Osteoblast (primary cell): ENCODE results near the gene DRC3. TPM values are rescaled to one million over a fixed set of nuclear protein-coding genes. Genes with fewer than 3 reads are reported as not detected.

Source experiments
- DNase-seq: peaks from one replicate; pipeline ENCODE4 v3.0.0; 2011; ENCODE audit warnings: low spot score, mixed read lengths; ENCODE audit not compliant: insufficient read length; ENCODE audit errors: missing footprints
- H2AFZ ChIP-seq: 2 replicates; pipeline ENCODE4 v1.6.0; 2011; ENCODE audit warnings: mild to moderate bottlenecking, low read length
- H3K27ac ChIP-seq: 2 replicates; pipeline ENCODE4 v1.5.1; 2011; ENCODE audit warnings: mild to moderate bottlenecking, low read depth, low read length, moderate library complexity
- H3K27me3 ChIP-seq: 2 replicates; pipeline ENCODE4 v1.6.0; 2012; ENCODE audit warnings: mild to moderate bottlenecking, control low read depth, inconsistent platforms, low read length, moderate library complexity; ENCODE audit not compliant: insufficient read depth
- H3K36me3 ChIP-seq: 2 replicates; pipeline ENCODE4 v1.5.1; 2011; ENCODE audit warnings: mild to moderate bottlenecking, low read length, control low read depth, moderate library complexity; ENCODE audit not compliant: insufficient read depth
- H3K4me1 ChIP-seq: 2 replicates; pipeline ENCODE4 v1.5.1; 2011; ENCODE audit warnings: mild to moderate bottlenecking, low read length, control low read depth, moderate library complexity; ENCODE audit not compliant: insufficient read depth
- H3K4me2 ChIP-seq: 2 replicates; pipeline ENCODE4 v1.6.0; 2011; ENCODE audit warnings: mild to moderate bottlenecking, low read length; ENCODE audit not compliant: insufficient read depth
- H3K4me3 ChIP-seq: fragments of 200-600 bp; sonication (generic); 3 replicates; pipeline ENCODE4 v1.5.1; 2012; ENCODE audit warnings: mild to moderate bottlenecking, low read length, inconsistent platforms; ENCODE audit not compliant: insufficient read depth
- H3K79me2 ChIP-seq: 2 replicates; pipeline ENCODE4 v1.6.0; 2012; ENCODE audit warnings: mild to moderate bottlenecking, low read length, control low read depth, inconsistent platforms; ENCODE audit not compliant: insufficient read depth
- H3K9me3 ChIP-seq: 2 replicates; pipeline ENCODE4 v1.5.1; 2011; ENCODE audit warnings: low read depth, low read length, control low read depth
- H4K20me1 ChIP-seq: 2 replicates; pipeline ENCODE4 v1.6.0; 2012; ENCODE audit warnings: mild to moderate bottlenecking, low read length, control low read depth; ENCODE audit not compliant: insufficient read depth
- CTCF ChIP-seq: IDR thresholded peaks from 2 replicates; pipeline ENCODE4 v1.5.1; 2011; ENCODE audit warnings: mild to moderate bottlenecking, low read depth, low read length, moderate library complexity; ENCODE audit errors: extremely low read depth
- total RNA-seq: library from RNA; depleted of rRNA; stranded (reverse); fragments of >200 nt; gene quantifications from 2 replicates; pipeline ENCODE4 v1.2.3, GENCODE V29; 2012

Gene DRC3
- total RNA-seq, 1 donor = 2.9 TPM

- TF ChIP-seq CTCF = no peak
- H2AFZ ChIP-seq = no peak overlapping the region
- H3K27me3 ChIP-seq = no peaks in the 10 kb centered on the region
- H3K9me3 ChIP-seq = no peaks in the 10 kb centered on the region
- H3K4me3 ChIP-seq = no peak overlapping the region
- peaks cover 69% of the 10 kb centered on the region for H3K4me1 ChIP-seq
- no peak for DNase-seq
- no peaks in the 10 kb centered on the region for H3K36me3 ChIP-seq
- peaks cover 14% of the 10 kb centered on the region for H4K20me1 ChIP-seq
- H3K4me2 ChIP-seq = no peak overlapping the region
- H3K27ac ChIP-seq = no peak overlapping the region
- H3K79me2 ChIP-seq = peaks cover 77% of the 10 kb centered on the region
These were observed 42.0 kb upstream of the DRC3 start for GRCh38 chr17:17930674-17931073.

GRCh38 chr17:17931159-17931558 lies 41.5 kb upstream of the DRC3 start:
- DNase-seq = no peak
- no peaks in the 10 kb centered on the region for H3K27me3 ChIP-seq
- TF ChIP-seq CTCF = no peak
- no peaks in the 10 kb centered on the region for H3K36me3 ChIP-seq
- peaks cover 74% of the 10 kb centered on the region for H3K4me1 ChIP-seq
- H2AFZ ChIP-seq = no peak overlapping the region
- H3K4me2 ChIP-seq = no peak overlapping the region
- H3K9me3 ChIP-seq = no peaks in the 10 kb centered on the region
- peaks cover 14% of the 10 kb centered on the region for H4K20me1 ChIP-seq
- peaks cover 75% of the 10 kb centered on the region for H3K79me2 ChIP-seq
- H3K4me3 ChIP-seq = no peak overlapping the region
- H3K27ac ChIP-seq = no peak overlapping the region

- peaks cover 70% of the 10 kb centered on the region for H3K79me2 ChIP-seq
- H3K9me3 ChIP-seq = no peaks in the 10 kb centered on the region
- no peak overlapping the region for H2AFZ ChIP-seq
- peaks cover 27% of the 10 kb centered on the region for H4K20me1 ChIP-seq
- TF ChIP-seq CTCF = no peak
- H3K4me1 ChIP-seq = peaks cover 83% of the 10 kb centered on the region
- H3K27ac ChIP-seq = peak overlapping the region; percentile 37
- H3K36me3 ChIP-seq = no peaks in the 10 kb centered on the region
- DNase-seq = no peak
- no peak overlapping the region for H3K4me2 ChIP-seq
- H3K27me3 ChIP-seq = no peaks in the 10 kb centered on the region
- H3K4me3 ChIP-seq = no peak overlapping the region
These were observed 38.9 kb upstream of the DRC3 start for GRCh38 chr17:17933775-17934174.

- no peak for TF ChIP-seq CTCF
- no peak overlapping the region for H3K4me2 ChIP-seq
- DNase-seq = no peak
- H3K9me3 ChIP-seq = no peaks in the 10 kb centered on the region
- H3K36me3 ChIP-seq = no peaks in the 10 kb centered on the region
- peaks cover 27% of the 10 kb centered on the region for H4K20me1 ChIP-seq
- H3K79me2 ChIP-seq = peaks cover 71% of the 10 kb centered on the region
- no peak overlapping the region for H3K4me3 ChIP-seq
- H2AFZ ChIP-seq = no peak overlapping the region
- peak overlapping the region; percentile 37 for H3K27ac ChIP-seq
- peaks cover 83% of the 10 kb centered on the region for H3K4me1 ChIP-seq
- no peaks in the 10 kb centered on the region for H3K27me3 ChIP-seq
These were observed 38.4 kb upstream of the DRC3 start for GRCh38 chr17:17934214-17934613.
